Amniotic epithelial cell (primary cell): ENCODE results near the gene PTPRN2.
"Not testable (repeated sequence)": the region's sequence is repeated elsewhere in the genome, so short reads cannot be mapped to it uniquely, and the experiment has no call there.

Source experiments
- DNase-seq: peaks from one replicate; pipeline ENCODE4 v3.0.0-alpha.2; 2010; ENCODE audit warnings: low read depth

PTPRN2 gene

GRCh38 chr7:157992511-157993160, 595.0 kb downstream of the PTPRN2 start:
- no peak for DNase-seq

- no peak for DNase-seq
These were observed 595.9 kb downstream of the PTPRN2 start for GRCh38 chr7:157991761-157992160.

DNA sequence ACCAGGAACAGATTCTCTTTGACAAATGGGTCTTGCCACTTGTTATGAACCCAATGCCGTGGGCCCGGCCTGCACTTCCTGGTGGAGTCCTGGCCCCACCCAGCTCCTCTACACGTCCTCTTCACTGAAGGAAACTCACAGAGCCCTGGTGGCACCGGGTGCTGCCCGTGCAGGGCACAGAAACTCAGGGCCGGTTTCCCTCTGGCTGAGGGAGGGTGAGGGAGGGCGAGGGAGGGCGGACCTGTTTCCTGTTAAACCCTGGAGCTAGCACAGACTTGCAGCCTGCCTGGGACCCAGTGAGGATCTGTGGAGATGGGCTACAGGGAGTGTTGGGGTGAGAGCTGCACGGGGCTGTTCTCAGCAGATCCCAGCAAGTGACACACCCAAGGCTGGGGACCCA, 596.3 kb downstream of the PTPRN2 start:
- DNase-seq: no peak

DNA sequence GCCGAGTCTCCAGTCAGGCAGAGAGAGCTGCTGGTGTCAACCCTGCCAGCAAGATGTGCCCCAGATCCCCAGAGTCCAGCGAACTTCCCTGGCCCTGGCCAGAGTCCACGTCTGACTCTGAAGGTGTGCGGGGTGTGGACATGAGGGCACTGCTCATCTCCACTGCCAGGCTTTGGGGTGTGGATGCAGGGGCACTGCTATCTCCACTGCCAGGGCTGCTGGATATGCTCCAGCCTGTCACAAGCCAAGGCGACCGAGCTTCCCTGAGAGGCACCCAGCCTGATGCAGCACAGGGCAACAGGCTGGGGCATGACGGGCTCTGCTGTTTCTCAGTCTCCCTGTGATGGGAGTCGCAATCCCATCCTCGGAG, 596.8 kb downstream of the PTPRN2 start:
- DNase-seq: no peak

DNA sequence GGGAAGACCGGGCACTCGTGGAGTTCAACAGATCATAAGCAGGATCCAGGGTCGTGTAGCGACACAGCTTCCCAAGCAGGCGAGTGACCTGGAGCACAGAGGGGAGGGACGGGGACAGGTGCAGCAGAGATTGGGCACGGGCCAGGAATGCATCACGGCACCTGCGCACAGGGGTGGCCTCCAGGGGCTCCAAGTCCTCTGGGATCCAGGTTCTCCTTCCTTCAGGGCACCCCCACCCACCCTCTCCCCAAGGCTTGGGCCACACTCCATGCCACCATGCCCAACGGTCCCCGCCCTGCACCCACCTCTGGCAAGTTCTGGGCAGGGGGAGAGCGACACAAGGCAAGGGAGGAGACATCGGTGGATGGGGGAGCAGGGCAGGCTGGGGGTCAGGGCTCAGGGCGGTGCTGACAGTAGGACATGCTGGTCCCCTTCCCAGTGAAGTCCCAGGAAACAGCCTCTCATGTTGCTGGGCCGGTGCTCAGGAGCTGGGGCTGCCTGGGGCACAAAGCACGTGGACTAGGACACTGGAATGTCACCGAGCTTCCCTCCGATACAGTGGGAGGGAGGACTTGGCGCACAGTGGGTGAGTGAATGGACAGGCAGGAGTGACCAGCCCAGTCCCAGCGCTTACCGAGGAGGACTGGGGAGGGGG, 597.3 kb downstream of the PTPRN2 start:
- no peak for DNase-seq

DNA sequence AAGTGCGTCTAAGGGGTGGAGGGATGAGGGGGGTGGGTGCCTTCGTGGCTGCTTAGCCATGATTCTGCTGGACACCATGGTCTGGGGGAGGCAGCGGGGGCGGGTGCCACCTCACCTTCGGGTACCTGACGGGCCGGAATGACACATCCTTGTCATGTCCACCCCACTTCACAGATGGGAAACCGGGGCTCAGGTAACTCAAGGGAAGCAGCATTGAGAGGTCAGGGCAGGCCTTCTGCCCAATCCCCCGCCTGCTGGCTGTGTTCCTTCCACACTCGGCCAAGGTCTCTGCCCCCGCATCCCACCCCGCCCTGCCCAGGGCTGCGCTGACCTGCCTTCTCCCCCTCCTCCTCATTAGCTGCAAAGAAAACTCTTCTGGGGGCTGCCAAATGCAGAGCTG, 598.0 kb downstream of the PTPRN2 start:
- DNase-seq: no peak

DNA sequence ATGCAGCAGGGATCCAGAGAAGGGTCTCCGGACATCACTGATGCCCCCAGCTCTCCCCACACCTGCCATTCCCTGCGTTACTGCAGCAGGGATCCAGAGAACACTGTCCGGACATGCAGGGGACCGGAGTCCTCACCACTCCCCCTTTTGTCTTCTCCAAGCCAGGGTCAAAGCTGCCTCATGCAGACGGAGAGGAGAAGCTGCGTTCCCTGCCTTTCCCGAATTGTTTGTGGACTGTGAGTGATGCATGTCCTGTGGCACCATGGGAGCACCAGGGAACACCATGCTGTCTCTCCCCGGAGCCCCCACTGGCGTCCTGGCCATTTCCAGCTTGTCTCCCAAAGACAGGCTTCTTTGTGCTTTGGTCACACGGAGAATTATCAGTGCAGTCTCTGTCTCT, 599.7 kb downstream of the PTPRN2 start:
- DNase-seq: no peak

- DNase-seq: no peak
These were observed 601.6 kb downstream of the PTPRN2 start for GRCh38 chr7:157986051-157986450.

DNA sequence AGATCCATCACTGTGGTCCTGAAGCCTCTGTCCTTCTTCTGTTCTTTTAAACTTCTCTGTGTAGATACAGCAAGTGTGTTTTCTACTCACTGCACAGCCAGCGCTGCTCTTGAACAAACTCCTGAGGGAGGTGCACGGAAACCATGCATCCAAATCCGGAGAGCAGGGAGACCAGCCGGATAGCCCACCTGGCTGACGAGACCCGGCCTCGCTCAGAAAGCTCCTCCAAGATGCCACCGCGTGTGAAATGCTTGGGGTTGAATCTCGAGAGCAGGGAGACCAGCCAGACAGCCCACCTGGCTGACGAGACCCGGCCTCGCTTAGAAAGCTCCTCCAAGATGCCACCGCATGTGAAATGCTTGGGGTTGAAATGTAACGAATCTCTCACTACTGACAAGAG, 602.0 kb downstream of the PTPRN2 start:
- DNase-seq: no peak

GRCh38 chr7:157984423-157985163, 603.0 kb downstream of the PTPRN2 start:
- no peak for DNase-seq

DNA sequence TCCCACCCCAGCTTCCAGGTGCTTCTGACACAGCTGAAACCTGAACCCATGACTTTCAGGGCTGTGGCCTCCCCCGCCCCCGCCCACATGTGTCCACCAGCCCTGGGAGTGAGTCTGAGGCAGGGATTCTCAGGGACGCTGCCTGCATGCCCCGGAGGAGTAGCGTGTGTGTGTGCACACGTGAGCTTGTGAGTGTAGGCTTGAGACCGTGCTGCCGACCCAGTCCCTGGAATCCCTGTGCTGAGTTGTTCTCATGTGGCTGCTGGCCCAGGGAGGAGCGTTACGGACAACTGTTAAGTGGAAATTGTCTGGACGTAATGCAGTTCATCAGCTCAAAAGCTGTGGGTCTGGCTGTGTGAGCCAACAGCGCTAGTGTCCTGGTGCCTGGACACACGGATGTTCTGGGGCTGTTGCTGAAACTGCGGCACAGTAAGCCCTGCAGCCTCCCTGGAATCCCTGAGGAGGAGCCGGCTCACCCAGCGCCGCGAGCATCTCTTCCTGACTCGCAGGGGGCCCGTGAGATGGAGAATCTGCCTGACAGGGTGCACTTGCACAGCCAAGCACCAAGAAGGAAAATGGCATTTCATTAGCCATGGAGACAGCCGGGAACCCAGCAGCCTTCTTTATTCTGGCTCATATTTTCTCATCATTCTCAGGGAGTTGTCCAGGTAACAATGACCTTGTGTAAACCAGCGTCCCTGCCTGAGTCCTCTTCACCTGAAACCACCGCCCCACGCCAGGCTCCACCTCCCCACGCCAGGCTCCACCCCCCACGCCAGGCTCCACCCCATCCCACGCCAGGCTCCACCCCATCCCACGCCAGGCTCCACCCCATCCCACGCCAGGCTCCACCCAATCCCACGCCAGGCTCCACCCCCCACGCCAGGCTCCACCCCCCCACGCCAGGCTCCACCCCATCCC, 603.9 kb downstream of the PTPRN2 start:
- no peak for DNase-seq

DNA sequence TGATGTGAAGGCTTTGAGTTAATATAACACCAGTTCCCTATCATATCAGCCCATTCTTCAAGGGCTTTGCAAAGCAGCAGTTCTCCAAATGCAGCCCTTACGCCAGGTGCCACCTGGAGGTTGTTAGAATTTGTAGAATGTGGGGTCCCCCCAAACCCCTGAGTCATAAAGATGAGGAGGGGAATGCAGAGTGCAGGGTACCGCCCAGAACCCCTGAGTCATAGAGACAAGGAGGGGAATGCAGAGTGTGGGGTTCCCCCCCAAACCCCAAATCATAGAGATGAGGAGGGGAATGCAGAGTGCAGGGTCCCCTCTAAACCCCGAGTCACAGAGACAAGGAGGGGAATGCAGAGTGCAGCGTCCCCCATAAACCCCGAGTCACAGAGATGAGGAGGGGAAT, 605.8 kb downstream of the PTPRN2 start:
- no peak for DNase-seq

DNA sequence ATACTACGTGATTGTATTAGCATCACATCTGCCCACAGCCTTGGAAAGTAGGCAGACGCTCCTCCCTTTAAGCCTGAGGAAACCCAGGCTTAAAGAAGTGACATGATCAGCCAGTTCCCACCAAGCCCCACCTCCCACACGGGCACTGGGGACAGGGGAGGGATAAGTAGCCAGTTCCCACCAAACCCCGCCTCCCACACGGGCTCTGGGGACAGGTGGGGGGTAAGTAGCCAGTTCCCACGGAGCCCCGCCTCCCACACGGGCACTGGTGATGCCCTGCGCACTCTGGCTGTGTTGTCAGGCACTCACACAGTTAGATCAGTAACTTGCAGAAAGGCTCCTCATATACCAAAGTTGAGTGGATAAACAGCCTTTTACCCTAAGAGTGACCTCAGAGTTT, 606.8 kb downstream of the PTPRN2 start:
- no peak for DNase-seq

DNA sequence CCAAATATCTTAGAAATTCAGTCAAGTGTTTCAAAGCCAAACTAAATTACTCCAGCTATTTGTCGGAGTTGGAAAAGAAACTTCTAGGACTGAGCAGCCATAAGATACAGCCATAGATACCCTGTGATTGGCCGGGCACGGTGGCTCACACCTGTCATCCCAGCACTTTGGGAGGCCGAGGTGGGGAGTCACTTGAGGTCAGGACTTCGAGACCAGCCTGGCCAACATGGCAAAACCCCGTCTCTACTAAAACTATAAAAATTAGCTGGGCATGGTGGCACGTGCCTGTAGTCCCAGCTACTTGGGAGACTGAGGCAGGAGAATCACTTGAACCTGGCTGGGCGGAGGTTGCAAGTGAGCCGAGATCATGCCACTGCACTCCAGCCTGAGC, 607.3 kb downstream of the PTPRN2 start:
- not testable (repeated sequence) for DNase-seq

GRCh38 chr7:157979636-157980340, 607.8 kb downstream of the PTPRN2 start:
- DNase-seq: no peak

DNA sequence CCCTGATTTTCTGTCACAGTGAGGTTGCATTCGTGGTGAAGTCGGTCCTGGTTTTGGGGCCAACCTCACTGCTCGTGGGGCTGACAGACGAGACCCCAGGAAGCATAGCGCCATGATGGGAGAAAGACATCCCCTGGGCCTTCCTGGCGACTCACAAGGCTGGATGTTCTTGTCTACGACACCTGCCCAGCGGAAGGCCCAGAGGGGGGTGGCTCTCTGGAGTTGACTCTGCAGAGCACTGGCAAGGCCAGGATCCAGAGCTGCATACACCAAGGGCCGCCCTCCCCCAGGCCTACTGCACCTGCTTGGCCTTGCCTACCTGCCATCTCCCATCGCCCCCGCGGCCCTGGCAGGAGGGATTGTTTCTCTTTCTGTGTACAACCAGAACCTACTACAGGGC, 608.9 kb downstream of the PTPRN2 start:
- no peak for DNase-seq

GRCh38 chr7:157977717-157978496, 609.7 kb downstream of the PTPRN2 start:
- no peak for DNase-seq

DNA sequence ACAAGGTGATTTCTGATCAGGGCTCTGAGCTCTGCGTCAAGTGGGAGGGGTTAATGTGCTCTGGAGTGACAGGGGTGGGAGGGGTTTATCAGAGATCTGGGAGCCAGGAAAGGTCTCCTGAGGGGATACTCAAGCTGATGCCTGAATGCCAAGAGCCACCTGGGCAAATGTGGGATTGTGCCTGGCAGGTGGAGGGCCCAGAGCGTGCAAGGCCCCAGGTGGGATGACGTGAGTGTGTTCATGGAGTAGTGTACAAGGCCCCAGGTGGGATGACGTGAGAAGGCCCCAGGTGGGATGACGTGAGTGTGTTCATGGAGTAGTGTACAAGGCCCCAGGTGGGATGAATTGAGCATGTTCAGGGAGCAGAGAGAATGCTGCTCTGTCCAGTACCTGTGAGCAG, 610.3 kb downstream of the PTPRN2 start:
- no peak for DNase-seq

- DNase-seq: no peak
These were observed 611.2 kb downstream of the PTPRN2 start for GRCh38 chr7:157976406-157976805.

DNA sequence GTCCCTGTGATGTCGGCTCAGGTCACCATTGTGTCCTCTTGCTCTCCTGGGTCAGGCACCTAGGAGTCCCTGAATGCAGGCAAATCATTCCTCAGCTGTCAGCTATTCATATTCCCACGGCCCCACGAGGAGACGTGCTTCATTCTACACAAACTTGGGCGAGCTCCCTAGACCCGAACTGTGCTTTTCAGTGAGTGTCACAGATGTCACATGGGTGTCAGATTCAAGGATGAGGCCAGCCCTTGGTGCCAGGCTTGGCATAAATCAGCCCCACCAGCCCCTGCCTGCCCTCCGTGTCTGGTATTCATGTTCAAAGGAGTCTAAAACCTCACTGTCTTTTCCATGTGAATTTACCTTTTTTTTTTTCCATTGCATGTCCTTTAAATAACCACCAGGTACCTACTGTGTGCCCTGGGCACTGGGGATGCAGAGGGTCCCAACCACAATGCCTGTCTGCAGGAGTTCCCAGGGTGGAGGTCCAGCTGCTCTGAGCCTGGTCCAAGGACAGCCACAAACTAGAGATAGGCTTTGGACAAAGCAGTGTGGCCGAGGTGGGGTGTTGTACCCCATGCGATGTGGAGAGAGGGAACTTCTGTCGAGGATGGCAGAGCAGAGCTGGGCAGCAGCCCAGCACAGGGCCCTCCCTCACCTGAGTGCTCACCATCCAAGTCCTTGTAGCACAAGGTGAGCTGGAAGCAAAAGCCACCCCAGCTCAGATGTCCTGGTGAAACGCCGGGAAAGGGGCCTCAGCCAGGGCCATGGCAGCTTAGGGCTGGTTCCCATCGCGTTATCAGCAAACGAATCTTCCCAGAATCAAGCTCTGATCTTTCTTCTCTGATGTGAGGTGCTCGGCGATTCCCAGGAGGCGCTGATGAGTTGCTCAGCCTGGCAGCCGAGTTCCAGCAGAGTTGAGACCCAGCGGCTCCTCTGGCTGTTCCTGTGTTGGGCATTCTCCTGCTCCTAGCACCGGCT, 611.9 kb downstream of the PTPRN2 start:
- DNase-seq: no peak
